ENCODE measurements around the gene CD2BP2. TPM values are rescaled to one million over a fixed set of nuclear protein-coding genes. Genes with fewer than 3 reads are reported as not detected.
A peak's percentile ranks its signal among the peaks of the same experiment; 100 is the strongest.

CD2BP2 gene
- total RNA-seq, 4 donors from 2014 or later, result 39.1 to 68.5 (median 56.1) TPM

- Histone ChIP-seq H3K27ac (no peak overlapping the region), H3K9me3 (no peaks in the 10 kb centered on the region), H3K4me1 (peaks cover 12 to 15% of the 10 kb centered on the region in 2 donors), H3K36me3 (no peaks in the 10 kb centered on the region), H3K27me3 (no peaks in the 10 kb centered on the region), H3K4me3 (replicated peaks in 1 of 3) (no peak overlapping the region)
- WGBS, 2 donors, result 76 to 77% methylated on average over 6 of the region's 6 CpGs
- no peak for TF ChIP-seq POLR2A (IDR thresholded peaks at IDR 0.05)
- no peak for TF ChIP-seq CTCF (IDR thresholded peaks at IDR 0.05)
- intact Hi-C loops (cut with DNase I), result no loop called here
- DNase-seq, result no peak
Observed at GRCh38 chr16:30380803-30381208, 25.7 kb upstream of the CD2BP2 start.

GRCh38 chr16:30380072-30380802 is 25.1 kb upstream of the CD2BP2 start:
- WGBS, 2 donors, result 90 to 91% methylated on average over 4 of the region's 4 CpGs
- H3K27ac ChIP-seq, result no peak overlapping the region
- H3K9me3 ChIP-seq, result no peaks in the 10 kb centered on the region

GRCh38 chr16:30379158-30379783 is 24.2 kb upstream of the CD2BP2 start:
- 27 to 53% methylated on average over 14 to 23 of the region's 27 CpGs for WGBS, 2 donors
- Histone ChIP-seq H3K9me3 (no peaks in the 10 kb centered on the region), H3K4me1 (peaks cover 12 to 15% of the 10 kb centered on the region in 2 donors), H3K4me3 (replicated peaks in 1 of 3) (peak overlapping the region in 2 of 3 donors; percentile 16 to 69), H3K27me3 (no peaks in the 10 kb centered on the region), H3K36me3 (no peaks in the 10 kb centered on the region), H3K27ac (peak overlapping the region; percentile 99 to 100 (median 100))
- TF ChIP-seq CTCF (IDR thresholded peaks at IDR 0.05) (peak in 1 of 6 experiments; percentile 6), POLR2A (IDR thresholded peaks at IDR 0.05) (no peak)
- no peak for DNase-seq
- intact Hi-C loops (cut with DNase I), result no loop called here

More at GRCh38 chr16:30380072-30380802, 25.1 kb upstream of the CD2BP2 start:
- no peaks in the 10 kb centered on the region for H3K36me3 ChIP-seq
- no peak overlapping the region for H3K4me3 ChIP-seq (replicated peaks in 1 of 3)
- intact Hi-C loops (cut with DNase I), result no loop called here
- H3K27me3 ChIP-seq, result no peaks in the 10 kb centered on the region
- TF ChIP-seq CTCF (IDR thresholded peaks at IDR 0.05), result no peak
- TF ChIP-seq POLR2A (IDR thresholded peaks at IDR 0.05), result no peak
- H3K4me1 ChIP-seq, result peaks cover 12 to 15% of the 10 kb centered on the region in 2 donors
- no peak for DNase-seq

GRCh38 chr16:30378236-30379157 is 23.4 kb upstream of the CD2BP2 start:
- 2% methylated on average over 33 to 36 of the region's 67 CpGs for WGBS, 2 donors
- DNase-seq, result peak; percentile 99 to 100
- Histone ChIP-seq H3K27me3 (no peaks in the 10 kb centered on the region), H3K4me1 (peaks cover 12 to 15% of the 10 kb centered on the region in 2 donors), H3K36me3 (no peaks in the 10 kb centered on the region), H3K27ac (peak overlapping the region; percentile 99 to 100 (median 100)), H3K4me3 (replicated peaks in 1 of 3) (peak overlapping the region; percentile 56 to 86 (median 69)), H3K9me3 (no peaks in the 10 kb centered on the region)
- intact Hi-C loops (cut with DNase I), result no loop called here
- TF ChIP-seq CTCF (IDR thresholded peaks at IDR 0.05) (peak in 2 of 6 experiments; percentile 9 to 15), POLR2A (IDR thresholded peaks at IDR 0.05) (peak; percentile 53 to 84)

All from thyroid gland (tissue), 4 donors.